GM19467 (cell line): ENCODE results near the gene GSS.

Source experiments
- ATAC-seq: cut with Tn5 transposase; IDR thresholded peaks from one replicate; pipeline ENCODE4 v1.9.1; 2021; ENCODE audit warnings: mild to moderate bottlenecking, moderate library complexity; ENCODE audit not compliant: unreplicated experiment

Gene GSS

DNA sequence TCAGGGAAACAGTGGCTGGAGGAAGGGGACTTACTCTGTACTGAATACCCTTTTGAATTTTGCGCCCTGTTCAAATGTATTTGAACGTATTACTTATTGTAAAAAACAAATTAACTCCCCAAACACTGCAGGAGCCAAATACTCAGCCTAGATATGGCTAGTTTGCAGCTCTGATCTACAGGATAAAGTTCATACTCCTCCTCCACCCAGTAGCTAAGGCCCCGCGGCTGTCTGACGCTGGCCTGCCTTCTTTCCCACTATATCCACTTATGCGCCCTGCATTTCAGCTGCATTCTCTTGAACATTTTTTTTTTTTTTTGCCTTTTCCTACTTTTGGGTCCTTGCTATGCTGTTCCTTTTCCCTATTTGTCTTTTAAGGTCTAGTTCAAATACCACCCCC lies 6.5 kb downstream of the GSS start:
- no peak for ATAC-seq

DNA sequence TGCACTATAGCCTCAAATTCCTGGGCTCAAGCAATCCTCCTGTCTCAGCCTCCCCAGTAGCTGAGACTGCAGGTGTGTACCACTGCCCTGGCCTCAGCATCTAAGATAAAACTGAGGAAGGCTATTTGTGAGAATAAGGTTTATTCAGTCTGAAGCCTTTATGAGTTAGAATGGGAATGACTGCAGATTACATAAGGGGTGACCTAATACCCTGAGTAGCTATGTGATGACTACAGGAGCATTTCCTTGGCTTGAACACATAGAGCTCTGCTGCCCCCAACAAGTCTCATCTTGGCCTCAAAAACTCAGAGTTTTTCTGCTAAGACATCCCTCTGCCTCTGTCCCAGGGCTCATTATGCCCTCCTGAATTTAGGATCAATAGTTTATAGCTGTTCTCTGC lies 7.6 kb downstream of the GSS start:
- no peak for ATAC-seq

DNA sequence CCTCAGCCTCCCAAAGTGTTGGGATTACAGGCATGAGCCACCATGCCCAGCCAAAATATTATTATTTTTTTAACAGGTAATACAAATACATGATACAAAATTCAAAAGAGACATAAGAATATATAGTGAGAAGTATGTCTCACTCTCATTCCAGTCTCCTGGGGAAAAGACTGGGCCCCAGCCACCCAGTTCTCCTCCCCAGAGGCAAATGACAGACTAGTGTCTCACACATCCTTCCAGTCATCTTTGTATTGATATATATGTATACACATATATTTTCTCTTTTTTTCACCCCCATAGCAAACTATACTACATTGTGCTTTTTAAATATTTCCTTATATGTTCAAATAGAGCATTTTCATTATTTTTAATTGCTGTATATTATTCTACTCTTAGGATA lies 8.3 kb downstream of the GSS start:
- no peak for ATAC-seq

DNA sequence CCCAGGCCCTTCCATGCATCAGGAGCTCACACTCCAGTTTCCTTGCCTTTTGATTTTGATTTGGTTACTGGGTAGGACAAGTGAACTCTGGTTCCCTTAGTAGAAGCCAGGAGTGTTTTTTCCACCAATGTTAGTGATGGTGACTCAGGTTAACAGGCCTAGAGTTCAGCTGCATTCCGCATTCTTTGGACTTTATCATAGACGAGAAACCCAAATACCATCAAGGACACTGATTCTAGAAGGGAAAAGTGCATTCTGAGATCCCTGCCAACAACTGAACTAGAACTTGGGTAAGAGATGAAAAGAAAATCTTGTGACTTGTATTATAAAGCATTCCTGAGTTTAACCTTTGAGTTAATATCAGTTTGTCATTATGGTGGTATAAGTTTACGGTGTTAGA lies 8.9 kb downstream of the GSS start:
- ATAC-seq, result no peak

DNA sequence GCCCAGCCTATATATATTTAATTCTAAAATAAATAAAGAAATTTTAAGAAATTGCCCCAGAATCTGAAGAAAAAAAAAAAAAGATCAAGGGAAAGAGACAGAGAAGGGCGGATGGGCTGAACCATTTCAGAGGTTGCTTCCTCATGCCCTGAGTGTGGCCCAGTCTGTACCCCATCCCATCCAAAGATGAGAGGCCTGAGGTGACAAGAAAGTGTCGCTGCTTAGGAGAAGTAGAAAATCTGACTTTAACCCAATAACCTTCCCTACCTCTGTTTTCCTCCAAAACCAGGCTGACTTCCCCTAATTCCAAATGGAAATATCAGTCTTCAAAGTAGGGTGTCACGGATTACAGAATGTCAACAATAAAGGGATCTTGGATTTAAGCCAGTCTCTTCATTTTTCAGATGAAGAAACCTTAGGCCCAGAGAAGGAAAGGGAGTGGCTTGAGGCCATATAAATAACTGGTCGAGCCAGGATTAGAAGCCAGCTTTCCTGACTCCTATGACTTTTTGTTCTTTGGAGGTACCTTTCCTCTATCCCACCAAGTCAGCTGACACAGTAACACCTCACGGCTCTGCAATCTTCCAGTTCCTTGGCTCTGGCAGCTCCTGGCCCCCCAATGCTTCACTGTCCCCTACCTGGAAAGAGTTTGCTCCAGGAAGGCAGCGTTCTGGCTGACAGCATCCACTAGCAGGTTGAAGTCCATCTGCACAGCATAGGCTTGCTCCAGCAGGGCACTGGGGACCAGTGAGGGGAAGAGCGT lies 10.1 kb downstream of the GSS start:
- ATAC-seq, result no peak

DNA sequence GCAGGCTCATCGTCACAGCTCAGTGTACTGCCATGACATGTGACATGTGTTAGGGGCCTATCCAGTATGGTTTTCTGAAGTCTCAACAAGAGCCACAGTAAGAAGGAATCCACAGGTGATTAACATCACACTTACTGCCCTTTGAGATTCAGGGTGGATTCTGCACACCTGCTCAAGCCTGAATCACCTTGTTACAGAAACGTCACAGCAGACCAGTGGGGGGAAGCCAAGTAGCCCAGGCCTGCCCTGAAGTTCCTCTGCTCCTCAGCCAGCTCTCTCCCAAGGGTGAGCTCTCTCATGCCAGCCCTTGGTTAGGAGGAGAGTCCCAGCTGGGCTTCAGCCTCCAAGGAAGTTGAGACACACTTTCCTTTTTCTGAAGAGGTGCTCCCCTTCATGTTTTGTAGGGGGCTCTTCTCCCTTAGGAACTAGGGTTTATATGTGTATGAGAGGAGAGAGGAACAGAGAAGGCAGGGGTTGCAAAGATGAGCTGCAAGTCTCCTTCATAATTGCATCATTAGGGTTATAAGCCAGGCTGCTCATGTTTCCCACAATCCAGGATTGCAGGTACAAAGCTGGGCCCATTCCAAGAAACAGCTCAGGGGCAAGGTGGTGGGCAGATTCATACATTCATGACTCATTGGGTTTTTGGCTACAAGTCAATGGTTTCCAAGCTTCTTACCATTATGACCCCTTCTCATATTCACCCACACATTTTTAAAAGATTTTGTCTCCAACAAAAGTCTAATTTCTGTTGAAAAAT lies 11.6 kb downstream of the GSS start:
- ATAC-seq, result no peak

DNA sequence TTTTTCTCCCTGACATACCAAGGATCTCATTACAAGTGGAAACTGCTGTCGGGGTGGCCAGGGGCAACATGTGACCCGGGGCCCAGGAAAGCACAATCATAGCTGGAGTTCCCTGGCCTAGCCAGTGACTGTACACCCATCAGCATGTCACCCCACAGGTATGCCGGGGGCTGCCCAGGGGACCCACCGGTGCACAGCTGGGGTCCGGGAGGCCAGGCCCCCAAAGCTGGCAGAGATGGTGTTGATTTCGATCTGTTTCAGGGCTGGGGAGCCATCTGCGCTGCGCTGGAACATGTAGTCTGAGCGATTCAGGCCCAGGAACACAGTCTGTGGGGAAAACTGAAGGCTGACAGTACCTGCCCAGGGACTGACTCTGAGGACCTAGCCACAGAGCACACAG lies 13.3 kb downstream of the GSS start:
- ATAC-seq, result no peak

DNA sequence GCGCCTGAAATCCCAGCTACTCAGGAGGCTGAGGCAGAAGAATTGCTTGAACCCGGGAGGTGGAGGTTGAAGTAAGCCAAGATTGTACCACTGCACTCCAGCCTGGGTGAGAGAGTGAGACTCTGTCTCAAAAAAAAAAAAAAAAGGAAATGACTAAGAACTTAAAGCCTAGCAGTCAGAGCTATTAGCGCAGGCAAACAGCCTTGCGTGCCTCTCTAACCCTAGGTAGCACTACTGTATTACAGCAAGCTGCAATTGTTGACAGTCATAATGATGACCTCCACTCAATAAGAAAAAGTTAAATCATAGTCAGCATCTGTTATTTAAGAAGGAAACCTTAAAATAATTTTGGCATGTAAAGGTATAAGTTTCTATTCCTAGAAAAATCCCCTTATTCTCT lies 14.4 kb downstream of the GSS start:
- ATAC-seq, result no peak

DNA sequence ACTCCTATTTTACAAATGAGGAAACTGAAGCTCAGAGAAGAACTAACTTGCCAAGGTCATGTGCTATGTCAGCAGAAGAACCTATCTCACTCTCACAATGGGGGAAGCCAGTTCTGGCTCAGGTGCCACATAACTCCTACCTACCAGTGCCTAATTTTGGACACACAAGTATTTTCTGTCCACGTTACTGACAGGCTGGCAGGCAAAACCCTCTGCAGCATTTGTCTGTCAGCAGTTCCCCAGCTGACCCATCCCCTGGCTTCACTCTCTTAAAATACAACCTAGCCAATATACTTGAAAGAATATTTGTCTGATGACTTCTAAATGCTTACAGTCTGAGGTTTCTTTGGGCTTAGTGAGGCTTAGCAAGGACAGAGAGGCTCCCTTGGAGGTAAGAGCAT lies 15.5 kb downstream of the GSS start:
- no peak for ATAC-seq

DNA sequence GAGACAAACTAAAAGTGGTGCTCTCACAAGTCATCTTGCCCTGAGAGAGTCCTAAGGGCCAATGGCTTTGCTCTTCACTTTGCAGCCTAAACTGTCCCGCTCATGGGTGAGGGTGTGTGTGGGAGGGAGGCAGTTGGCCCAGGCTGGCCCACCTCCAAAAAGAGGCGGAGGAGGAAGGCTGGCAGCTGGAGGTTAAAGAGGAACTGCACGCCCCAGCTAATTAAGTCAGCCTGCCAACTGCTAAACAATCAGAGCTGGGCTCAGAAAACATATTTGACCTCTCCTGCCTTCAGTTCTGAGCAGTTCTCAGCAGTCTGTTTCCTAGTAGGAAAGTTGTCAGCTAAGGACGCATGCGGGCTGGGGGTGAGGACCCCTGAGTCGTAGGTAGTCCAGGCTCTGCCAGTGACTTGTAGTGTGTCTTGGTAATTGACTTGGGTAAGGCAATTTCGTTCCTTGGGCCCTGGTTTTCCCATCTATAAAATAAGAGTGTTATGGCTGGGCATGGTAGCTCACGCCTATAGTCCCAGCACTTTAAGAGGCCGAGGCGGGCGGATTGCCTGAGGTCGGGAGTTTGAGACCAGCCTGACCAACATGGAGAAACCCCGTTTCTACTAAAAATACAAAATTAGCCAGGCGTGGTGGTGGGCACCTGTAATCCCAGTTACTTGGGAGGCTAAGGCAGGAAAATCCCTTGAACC lies 17.0 kb downstream of the GSS start:
- ATAC-seq, result no peak

DNA sequence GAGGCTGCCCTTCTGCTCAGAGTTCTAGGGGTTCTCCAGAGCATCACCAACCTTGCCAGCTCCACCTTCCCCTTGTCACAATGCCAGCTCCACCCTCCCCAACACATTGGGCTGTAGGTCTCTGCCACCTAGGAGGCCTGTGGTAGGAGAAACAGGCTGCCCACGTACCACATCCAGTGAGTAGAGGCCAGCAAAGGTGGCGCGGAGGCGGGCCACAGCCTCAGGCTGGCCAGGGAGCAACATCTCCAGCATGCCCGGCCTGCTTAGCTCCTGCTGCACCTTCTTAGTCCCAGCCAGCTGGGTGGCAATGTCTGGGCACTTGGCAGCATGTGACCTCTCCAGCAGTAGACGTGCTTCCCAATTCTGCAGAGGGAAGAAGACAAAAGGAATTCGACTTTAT lies 23.8 kb downstream of the GSS start:
- ATAC-seq, result no peak

DNA sequence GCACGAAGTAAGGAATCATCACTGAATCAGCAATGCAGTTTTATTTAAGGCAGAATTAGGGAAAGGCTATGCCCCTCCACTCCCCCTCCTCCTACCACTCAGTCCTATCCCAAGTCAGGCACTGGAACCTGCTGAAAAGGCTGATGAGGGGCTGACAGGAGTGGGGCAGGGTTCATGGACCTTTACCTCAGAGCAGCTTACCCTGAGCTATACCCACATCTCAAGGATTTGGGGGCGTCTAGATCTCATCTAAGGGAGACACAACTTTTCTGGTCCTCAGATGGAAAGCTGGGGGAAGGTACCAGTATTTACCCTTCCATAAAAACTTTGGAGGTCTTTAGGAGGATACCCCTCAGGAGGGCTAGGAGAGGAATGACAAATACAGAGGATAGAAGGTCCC lies 27.2 kb downstream of the GSS start:
- no peak for ATAC-seq

DNA sequence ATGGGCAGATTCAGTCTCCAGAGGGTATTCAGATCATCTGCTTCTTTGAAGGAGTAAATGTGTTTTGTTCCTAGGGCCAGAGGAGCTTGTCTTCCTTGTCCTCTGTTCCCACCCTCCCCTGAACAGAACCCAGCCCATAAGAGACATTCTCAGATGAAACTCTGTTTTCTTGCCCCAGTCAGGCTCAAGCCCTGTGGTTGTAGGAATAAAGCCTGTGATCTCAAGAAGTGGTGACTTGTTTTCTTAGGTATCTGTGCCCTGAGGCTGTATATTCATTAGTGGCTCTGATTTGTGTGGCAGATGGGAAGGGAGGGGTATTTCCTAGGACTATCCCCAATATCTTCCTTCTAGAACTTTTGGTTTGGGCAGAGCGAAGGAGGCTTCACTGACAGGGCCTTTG lies 27.9 kb downstream of the GSS start:
- no peak for ATAC-seq

DNA sequence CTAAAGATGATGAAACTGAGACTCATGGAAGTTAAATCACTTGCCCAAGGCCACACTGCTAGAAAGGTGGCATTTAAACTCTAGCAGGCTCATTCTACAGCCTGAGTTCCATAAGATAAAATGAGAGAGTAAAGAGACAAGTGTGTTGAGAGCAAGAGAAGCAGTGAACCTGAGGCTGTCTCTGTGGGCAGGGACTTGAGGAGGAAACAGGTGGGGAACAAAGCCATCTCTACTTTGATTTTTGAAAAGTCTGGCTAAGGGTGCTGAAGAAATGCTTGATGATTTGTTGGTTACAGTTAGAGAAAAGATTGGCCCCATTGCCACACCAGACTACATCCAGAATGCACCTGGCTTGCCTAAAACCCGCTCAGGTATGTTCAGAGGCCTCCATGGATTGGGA lies 29.0 kb downstream of the GSS start:
- ATAC-seq, result no peak

DNA sequence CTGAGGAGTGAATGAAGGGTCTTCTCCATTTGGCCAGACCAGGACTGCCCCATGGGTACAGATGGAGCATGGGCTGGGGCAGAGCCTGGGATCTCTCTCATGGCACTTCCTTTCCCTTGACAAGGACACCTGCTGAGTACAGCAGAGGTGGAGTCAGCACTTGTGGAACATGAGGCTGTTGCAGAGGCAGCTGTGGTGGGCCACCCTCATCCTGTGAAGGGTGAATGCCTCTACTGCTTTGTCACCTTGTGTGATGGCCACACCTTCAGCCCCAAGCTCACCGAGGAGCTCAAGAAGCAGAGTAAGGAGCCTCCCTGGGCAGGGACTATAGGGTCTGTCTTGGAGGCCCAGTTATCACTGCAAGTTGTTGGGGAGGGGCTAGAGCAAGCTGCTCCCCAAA lies 29.6 kb downstream of the GSS start:
- no peak for ATAC-seq

DNA sequence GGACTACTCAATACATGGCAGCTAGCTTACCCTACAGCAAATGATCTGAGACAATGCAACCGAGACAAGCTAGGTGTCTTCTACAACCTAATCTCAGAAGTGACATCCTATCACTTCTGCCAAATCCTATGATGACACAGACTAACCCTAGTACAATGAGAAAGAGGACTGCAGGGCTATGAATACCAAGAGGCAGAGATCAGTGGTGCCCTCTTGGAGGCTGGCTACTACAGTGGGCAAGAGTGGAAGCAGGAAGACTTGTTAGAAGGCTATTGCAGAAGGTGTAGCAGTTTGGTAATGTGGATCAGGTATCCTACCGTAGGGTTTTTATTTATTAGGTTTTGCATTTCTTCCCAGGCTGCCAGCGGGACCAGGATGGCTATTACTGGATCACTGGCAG lies 30.3 kb downstream of the GSS start:
- no peak for ATAC-seq

DNA sequence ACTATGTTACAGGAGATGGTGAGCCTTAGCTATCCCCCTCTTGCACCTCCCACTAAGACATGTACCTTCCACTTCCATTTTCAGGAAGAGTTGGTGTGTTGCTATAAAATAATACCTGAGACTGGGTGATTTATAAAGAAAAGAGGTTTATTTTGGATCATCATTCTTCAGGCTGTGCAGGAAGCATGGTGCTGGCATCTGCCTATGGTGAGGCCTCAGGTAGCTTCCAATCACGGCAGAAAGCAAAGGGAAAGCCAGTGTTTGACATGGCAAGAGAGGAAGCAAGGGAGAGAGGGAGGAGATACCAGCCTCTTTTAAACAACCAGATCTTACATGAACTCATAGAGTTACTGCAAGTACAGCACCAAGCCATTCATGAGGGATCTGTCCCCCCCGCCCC lies 32.2 kb downstream of the GSS start:
- no peak for ATAC-seq

DNA sequence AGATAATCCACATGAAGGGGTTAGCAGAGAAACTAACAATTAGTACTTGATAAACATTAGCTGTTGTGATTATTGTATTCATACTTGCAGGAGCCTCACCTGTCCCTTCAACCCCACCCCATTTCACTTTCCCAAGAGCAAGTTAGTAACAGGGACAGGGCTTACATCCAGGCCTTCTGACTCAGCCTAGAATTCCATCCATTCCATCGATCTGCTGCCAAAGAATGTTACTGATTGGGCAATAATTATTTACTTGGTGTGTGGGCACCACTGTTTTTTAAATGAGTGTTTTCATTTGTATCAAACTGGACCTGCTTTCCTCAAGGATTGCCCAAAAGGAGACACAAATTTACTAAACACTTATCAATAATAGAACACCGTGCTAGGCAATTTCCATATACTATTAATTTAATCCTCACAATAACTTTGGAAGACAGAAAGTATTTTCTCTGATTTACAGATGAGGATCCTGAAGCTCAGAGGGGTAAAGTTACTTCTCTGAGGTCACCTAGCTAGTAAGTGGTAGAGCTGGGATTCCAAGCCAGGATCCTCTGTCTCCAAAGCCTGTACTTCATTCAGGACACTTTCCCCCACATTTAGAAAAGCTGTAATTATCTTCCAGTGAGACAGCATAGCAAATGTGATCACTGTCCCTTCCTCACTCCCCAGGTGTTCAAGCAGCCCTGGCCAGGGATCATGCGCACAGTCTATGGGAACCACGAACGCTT lies 32.8 kb downstream of the GSS start:
- ATAC-seq, result no peak

DNA sequence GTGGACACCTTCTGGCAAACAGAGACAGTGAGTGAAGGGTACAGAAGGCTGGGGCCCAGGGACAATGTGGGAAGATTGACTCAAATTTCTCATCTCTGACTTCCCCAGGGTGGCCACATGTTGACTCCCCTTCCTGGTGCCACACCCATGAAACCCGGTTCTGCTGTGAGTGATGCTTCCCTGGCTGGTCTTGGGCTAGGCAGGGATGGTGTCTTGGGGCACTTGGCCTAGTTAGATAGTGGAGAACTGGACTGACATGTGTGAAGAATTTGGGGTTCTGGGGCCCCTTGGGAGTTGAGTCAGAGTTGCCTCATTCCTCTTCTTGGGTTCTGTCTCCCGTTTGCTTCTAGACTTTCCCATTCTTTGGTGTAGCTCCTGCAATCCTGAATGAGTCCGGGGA lies 34.2 kb downstream of the GSS start:
- no peak for ATAC-seq

DNA sequence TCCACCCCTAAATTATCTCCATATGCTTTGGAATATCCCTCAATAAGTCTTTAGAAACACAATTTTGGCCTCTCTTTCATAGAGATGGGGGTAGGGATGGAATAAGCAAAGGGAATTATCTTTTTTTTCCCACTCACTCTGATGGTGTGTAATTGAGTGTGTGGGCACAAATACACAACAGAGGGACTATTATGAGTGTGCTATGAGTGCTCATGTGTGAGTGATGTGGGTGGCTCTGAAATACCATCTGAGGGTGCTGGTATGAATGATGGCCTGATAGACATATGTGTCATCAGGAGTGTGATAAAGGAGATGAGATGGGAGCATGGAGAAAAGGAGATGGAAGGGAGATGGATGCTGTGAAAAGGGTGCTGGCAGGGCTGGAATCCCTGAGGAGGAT lies 35.6 kb downstream of the GSS start:
- ATAC-seq, result no peak

DNA sequence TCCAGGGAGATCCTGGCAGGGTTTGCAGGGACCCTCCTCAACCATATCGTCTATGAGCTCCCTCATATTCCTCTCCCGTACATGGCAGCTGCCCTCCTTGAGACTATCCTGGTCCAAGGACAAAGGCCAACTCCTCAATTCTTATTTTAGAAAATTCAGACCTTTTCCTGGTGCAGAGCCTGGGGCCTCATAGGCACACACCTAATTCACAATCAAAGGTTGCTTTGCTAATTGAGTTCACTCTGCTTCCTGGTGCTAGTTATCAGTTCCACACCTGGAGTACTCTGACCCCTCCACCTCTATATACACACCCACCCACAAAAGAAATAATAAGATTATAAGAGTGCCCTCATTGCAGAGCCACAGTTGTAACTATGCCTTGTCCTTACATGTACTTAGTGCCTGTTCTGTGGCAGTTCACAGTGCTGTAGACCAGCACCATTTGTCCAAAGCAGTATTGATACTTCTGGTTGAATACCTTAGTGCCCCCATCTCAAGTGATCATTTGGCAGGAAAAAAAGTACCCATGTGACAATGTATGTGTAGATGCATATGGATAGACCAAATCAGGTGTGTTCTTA lies 38.7 kb downstream of the GSS start:
- ATAC-seq, result no peak
